Liver (tissue), 9 donors: ENCODE data around the gene DCAF11. TPM values are rescaled to one million over a fixed set of nuclear protein-coding genes. Genes with fewer than 3 reads are reported as not detected.

ENCODE experiments used
- DNase-seq: peaks from one replicate; pipeline ENCODE4 v3.0.0-alpha.2; 2017; ENCODE audit warnings: low spot score
- H3K27ac ChIP-seq, 2 donors: one replicate each; pipeline ENCODE4 v1.7.0; 2013; ENCODE audit warnings: inconsistent platforms in 2 of 2, low read length in 2 of 2, control low read depth in 1 of 2, low read depth in 1 of 2, mild to moderate bottlenecking in 1 of 2
- H3K27me3 ChIP-seq, 4 donors: one replicate each; pipeline versions ENCODE4 v1.6.1 to v1.7.0; 2013; ENCODE audit warnings: low read length in 3 of 4, inconsistent platforms in 1 of 4, mild to moderate bottlenecking in 1 of 4, moderate library complexity in 1 of 4; ENCODE audit not compliant: control insufficient read depth in 4 of 4, insufficient read depth in 4 of 4
- H3K36me3 ChIP-seq, 4 donors: one replicate each; pipeline versions ENCODE4 v1.6.1 to v1.7.0; 2013; ENCODE audit warnings: low read length in 3 of 4, mild to moderate bottlenecking in 3 of 4, low read depth in 1 of 4, moderate library complexity in 1 of 4; ENCODE audit not compliant: control insufficient read depth in 4 of 4, insufficient read depth in 3 of 4
- H3K4me1 ChIP-seq, 4 donors: one replicate each; pipeline versions ENCODE4 v1.6.1 to v1.7.0; 2013; ENCODE audit warnings: low read length in 3 of 4, mild to moderate bottlenecking in 3 of 4, moderate library complexity in 1 of 4; ENCODE audit not compliant: control insufficient read depth in 4 of 4, insufficient read depth in 4 of 4
- H3K4me3 ChIP-seq, 3 donors: one replicate each; pipeline versions ENCODE4 v1.6.1 to v1.7.0; 2013; ENCODE audit warnings: low read length in 3 of 3, control low read depth in 1 of 3, low read depth in 1 of 3, mild to moderate bottlenecking in 1 of 3
- H3K9ac ChIP-seq, 2 donors: one replicate each; pipeline ENCODE4 v1.7.0; 2013; ENCODE audit warnings: low read length in 2 of 2, mild to moderate bottlenecking in 2 of 2, moderate library complexity in 2 of 2, control low read depth in 1 of 2, low read depth in 1 of 2
- H3K9me3 ChIP-seq, 4 donors: one replicate each; pipeline versions ENCODE4 v1.6.1 to v1.7.0; 2013; ENCODE audit warnings: low read length in 3 of 4; ENCODE audit not compliant: control insufficient read depth in 4 of 4
- ATF3 ChIP-seq: IDR thresholded peaks from 2 replicates; pipeline ENCODE4 v1.6.1; 2016; ENCODE audit warnings: antibody characterized with exemption
- CTCF ChIP-seq: fragments of 150-350 bp; IDR thresholded peaks from 2 replicates; pipeline ENCODE4 v1.5.1; 2017; ENCODE audit warnings: improper control_type of control experiment, low read depth, low read length; ENCODE audit not compliant: missing input control
- EGR1 ChIP-seq, 2 donors: IDR thresholded peaks; 2 replicates each; pipeline ENCODE4 v1.6.1; 2016 to 2018; ENCODE audit warnings: antibody characterized with exemption in 2 of 2, low read depth in 2 of 2
- FOXA1 ChIP-seq: IDR thresholded peaks from 2 replicates; pipeline ENCODE4 v1.6.1; 2016; ENCODE audit warnings: antibody characterized with exemption
- FOXA2 ChIP-seq: IDR thresholded peaks from 2 replicates; pipeline ENCODE4 v1.6.1; 2016; ENCODE audit warnings: antibody characterized with exemption
- GABPA ChIP-seq, 2 donors: IDR thresholded peaks in 1 of 2; conservative IDR thresholded peaks in 1 of 2; 2 replicates each; pipeline ENCODE4 v1.6.1; 2016; ENCODE audit warnings: antibody characterized with exemption in 2 of 2, mild to moderate bottlenecking in 1 of 2, moderate library complexity in 1 of 2
- HNF4A ChIP-seq, 2 donors: conservative IDR thresholded peaks; 2 replicates each; pipeline ENCODE4 v1.6.1; 2016; ENCODE audit warnings: antibody characterized with exemption in 2 of 2, mild to moderate bottlenecking in 2 of 2
- HNF4G ChIP-seq: IDR thresholded peaks from 2 replicates; pipeline ENCODE4 v1.6.1; 2016; ENCODE audit warnings: antibody characterized with exemption
- JUND ChIP-seq, 2 donors: IDR thresholded peaks; 2 replicates each; pipeline ENCODE4 v1.6.1; 2016; ENCODE audit warnings: antibody characterized with exemption in 2 of 2
- MAX ChIP-seq: IDR thresholded peaks from 2 replicates; pipeline ENCODE4 v1.6.1; 2016; ENCODE audit warnings: antibody characterized with exemption
- NR2F2 ChIP-seq: IDR thresholded peaks from 2 replicates; pipeline ENCODE4 v1.6.1; 2016; ENCODE audit warnings: antibody characterized with exemption
- RAD21 ChIP-seq, 2 donors: IDR thresholded peaks; 2 replicates each; pipeline ENCODE4 v1.6.1; 2016; ENCODE audit warnings: antibody characterized with exemption in 2 of 2, mild to moderate bottlenecking in 2 of 2
- REST ChIP-seq: IDR thresholded peaks from 2 replicates; pipeline ENCODE4 v1.6.1; 2016; ENCODE audit warnings: antibody characterized with exemption, mild to moderate bottlenecking
- RXRA ChIP-seq, 2 donors: IDR thresholded peaks; 2 replicates each; pipeline ENCODE4 v1.6.1; 2017 to 2018; ENCODE audit warnings: antibody characterized with exemption in 2 of 2, mild to moderate bottlenecking in 1 of 2
- SP1 ChIP-seq: IDR thresholded peaks from 2 replicates; pipeline ENCODE4 v1.6.1; 2018; ENCODE audit warnings: antibody characterized with exemption, mild to moderate bottlenecking
- TAF1 ChIP-seq: conservative IDR thresholded peaks from 2 replicates; pipeline ENCODE4 v1.6.1; 2016; ENCODE audit warnings: antibody characterized with exemption, mild to moderate bottlenecking
- YY1 ChIP-seq: IDR thresholded peaks from 2 replicates; pipeline ENCODE4 v1.6.1; 2016; ENCODE audit warnings: antibody characterized with exemption, mild to moderate bottlenecking
- ZBTB33 ChIP-seq: IDR thresholded peaks from 2 replicates; pipeline ENCODE4 v1.6.1; 2016; ENCODE audit warnings: antibody characterized with exemption
- WGBS: extraction: QIAGEN DNeasy Blood & Tissue Kit; methylation state at CpG from one replicate; pipeline ENCODE4 v1.1.7; 2013; 5-methylcytosine and 5-hydroxymethylcytosine counted together
- polyA plus RNA-seq, 2 donors: library from polyadenylated mRNA; stranded (reverse) in 1 of 2; unstranded in 1 of 2; fragments of 200-250 nt in 1 of 2; fragments of >200 nt in 1 of 2; fragmentation: Nextera tagmentation in 1 of 2; extraction: Ambion mirVana in 1 of 2; gene quantifications; one replicate each; pipeline versions ENCODE4 v1.2.1 to v1.2.3, GENCODE V29; 2013 to 2015
- total RNA-seq, 2 donors: library from RNA; depleted of rRNA; stranded (reverse); fragments of >200 nt; gene quantifications; one replicate each; pipeline ENCODE4 v1.2.3, GENCODE V29; 2014
- donor health status: healthy.
- donor health status: healthy.
- donor health status: healthy.
- donor health status: healthy.
- donor health status: healthy.

Gene DCAF11
- total and polyA plus RNA-seq, 4 donors, result 30.1 to 312 (median 167) TPM

GRCh38 chr14:24064856-24065255 lies 49.7 kb upstream of the DCAF11 start:
- peaks cover 40 to 81% (median 68%) of the 10 kb centered on the region in 4 donors for H3K4me1 ChIP-seq
- TF ChIP-seq FOXA1, result no peak
- no peak overlapping the region for H3K27ac ChIP-seq
- DNase-seq, result no peak
- no peak overlapping the region for H3K4me3 ChIP-seq
- 87% methylated on average over 15 of the region's 15 CpGs for WGBS
- no peaks in the 10 kb centered on the region for H3K27me3 ChIP-seq
- no peaks in the 10 kb centered on the region for H3K9me3 ChIP-seq
- H3K36me3 ChIP-seq, result no peaks in the 10 kb centered on the region
- no peak overlapping the region for H3K9ac ChIP-seq

GRCh38 chr14:24065408-24065807 lies 49.2 kb upstream of the DCAF11 start:
- H3K27ac ChIP-seq, result peak overlapping the region; percentile 20 to 35
- H3K4me1 ChIP-seq, result peaks cover 38 to 76% (median 66%) of the 10 kb centered on the region in 4 donors
- 45% methylated on average over 8 of the region's 8 CpGs for WGBS
- no peaks in the 10 kb centered on the region for H3K27me3 ChIP-seq
- H3K9me3 ChIP-seq, result no peaks in the 10 kb centered on the region
- TF ChIP-seq FOXA1 (no peak), FOXA2 (no peak), RAD21 (IDR thresholded peaks at IDR 0.05) (no peak), MAX (no peak), HNF4A (conservative IDR thresholded peaks at IDR 0.05) (no peak), REST (no peak), SP1 (no peak), RXRA (IDR thresholded peaks at IDR 0.05) (no peak), JUND (IDR thresholded peaks at IDR 0.05) (no peak), TAF1 (no peak), ATF3 (no peak), EGR1 (IDR thresholded peaks at IDR 0.05; ENCODE audit: low read depth in 2 of 2) (no peak), NR2F2 (no peak), GABPA (IDR thresholded peaks at IDR 0.05 in 1 of 2, conservative IDR thresholded peaks at IDR 0.05 in 1 of 2) (no peak), HNF4G (no peak), YY1 (no peak), ZBTB33 (no peak), CTCF (no peak)
- no peak overlapping the region for H3K9ac ChIP-seq
- H3K36me3 ChIP-seq, result no peaks in the 10 kb centered on the region
- no peak for DNase-seq
- H3K4me3 ChIP-seq, result peak overlapping the region in 1 of 3 donors; percentile 13
